WERI-Rb-1 (cell line): Measurements from ENCODE around the gene BIN1.
"Not testable (repeated sequence)": the region's sequence is repeated elsewhere in the genome, so short reads cannot be mapped to it uniquely, and the experiment has no call there.

Experiments
- DNase-seq: peaks from one replicate; pipeline ENCODE4 v3.0.0-alpha.2; 2020
- H3K27ac ChIP-seq: fragments of 250-450 bp; sonication (Bioruptor Pico); 2 replicates; pipeline ENCODE4 v1.5.1; 2020; ENCODE audit warnings: mild to moderate bottlenecking, moderate library complexity
- H3K27me3 ChIP-seq: fragments of 250-450 bp; sonication (Bioruptor Pico); 2 replicates; pipeline ENCODE4 v1.5.1; 2021; ENCODE audit warnings: mild to moderate bottlenecking, low read depth, moderate library complexity; ENCODE audit not compliant: insufficient read depth, severe bottlenecking
- H3K36me3 ChIP-seq: fragments of 250-450 bp; sonication (Bioruptor Pico); 2 replicates; pipeline ENCODE4 v1.5.1; 2020; ENCODE audit warnings: mild to moderate bottlenecking, moderate library complexity
- H3K4me3 ChIP-seq: 2 replicates; pipeline ENCODE4 v1.5.1; 2011; ENCODE audit warnings: low read depth, mild to moderate bottlenecking, control low read depth, low read length
- H3K9me3 ChIP-seq: fragments of 250-450 bp; sonication (Bioruptor Pico); 2 replicates; pipeline ENCODE4 v1.5.1; 2021; ENCODE audit warnings: mild to moderate bottlenecking, moderate library complexity; ENCODE audit not compliant: severe bottlenecking
- TF ChIP-seq, protein P1 (sequence below): IDR thresholded peaks from 2 replicates; pipeline ENCODE4 v1.5.1; 2011; ENCODE audit warnings: low read depth, mild to moderate bottlenecking, control low read depth, inconsistent platforms, low read length

Gene BIN1

GRCh38 chr2:127121776-127122176 lies 14.8 kb upstream of the BIN1 start:
- Histone ChIP-seq H3K27ac (peak overlapping the region; percentile 73), H3K4me3 (no peak overlapping the region), H3K9me3 (peaks cover 11% of the 10 kb centered on the region), H3K36me3 (peaks cover 3% of the 10 kb centered on the region), H3K27me3 (no peaks in the 10 kb centered on the region)
- TF ChIP-seq, protein P1, sequence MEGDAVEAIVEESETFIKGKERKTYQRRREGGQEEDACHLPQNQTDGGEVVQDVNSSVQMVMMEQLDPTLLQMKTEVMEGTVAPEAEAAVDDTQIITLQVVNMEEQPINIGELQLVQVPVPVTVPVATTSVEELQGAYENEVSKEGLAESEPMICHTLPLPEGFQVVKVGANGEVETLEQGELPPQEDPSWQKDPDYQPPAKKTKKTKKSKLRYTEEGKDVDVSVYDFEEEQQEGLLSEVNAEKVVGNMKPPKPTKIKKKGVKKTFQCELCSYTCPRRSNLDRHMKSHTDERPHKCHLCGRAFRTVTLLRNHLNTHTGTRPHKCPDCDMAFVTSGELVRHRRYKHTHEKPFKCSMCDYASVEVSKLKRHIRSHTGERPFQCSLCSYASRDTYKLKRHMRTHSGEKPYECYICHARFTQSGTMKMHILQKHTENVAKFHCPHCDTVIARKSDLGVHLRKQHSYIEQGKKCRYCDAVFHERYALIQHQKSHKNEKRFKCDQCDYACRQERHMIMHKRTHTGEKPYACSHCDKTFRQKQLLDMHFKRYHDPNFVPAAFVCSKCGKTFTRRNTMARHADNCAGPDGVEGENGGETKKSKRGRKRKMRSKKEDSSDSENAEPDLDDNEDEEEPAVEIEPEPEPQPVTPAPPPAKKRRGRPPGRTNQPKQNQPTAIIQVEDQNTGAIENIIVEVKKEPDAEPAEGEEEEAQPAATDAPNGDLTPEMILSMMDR, result no peak
- peak; percentile 7 for DNase-seq

DNA sequence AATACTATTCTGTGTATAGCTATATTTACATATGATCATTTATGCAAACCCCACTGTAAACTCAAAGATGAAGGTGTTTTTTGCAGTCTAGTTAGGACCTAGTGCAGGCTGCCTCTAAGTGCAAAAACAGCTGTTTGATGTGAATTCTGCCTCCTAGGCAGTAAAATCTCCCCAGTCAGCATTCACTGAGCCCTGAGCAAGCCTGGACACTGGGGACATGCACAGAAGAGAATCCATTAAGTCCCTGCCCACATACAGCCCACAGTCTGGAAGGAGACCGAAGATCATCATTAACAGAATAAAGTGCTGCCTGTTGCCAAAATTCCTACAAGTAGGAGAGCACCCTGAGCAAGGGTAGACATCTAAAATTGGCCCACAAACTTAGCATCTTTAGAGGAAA lies 14.4 kb upstream of the BIN1 start:
- Histone ChIP-seq H3K36me3 (peaks cover 3% of the 10 kb centered on the region), H3K27me3 (no peaks in the 10 kb centered on the region), H3K27ac (peak overlapping the region; percentile 73), H3K9me3 (peaks cover 11% of the 10 kb centered on the region), H3K4me3 (no peak overlapping the region)
- no peak for DNase-seq
- TF ChIP-seq, protein P1, result no peak

GRCh38 chr2:127120408-127120807 lies 13.5 kb upstream of the BIN1 start:
- H3K27me3 ChIP-seq, DNase-seq, H3K36me3 ChIP-seq, H3K27ac ChIP-seq, H3K4me3 ChIP-seq: not testable (repeated sequence)
- H3K9me3 ChIP-seq, result peaks cover 11% of the 10 kb centered on the region

DNA sequence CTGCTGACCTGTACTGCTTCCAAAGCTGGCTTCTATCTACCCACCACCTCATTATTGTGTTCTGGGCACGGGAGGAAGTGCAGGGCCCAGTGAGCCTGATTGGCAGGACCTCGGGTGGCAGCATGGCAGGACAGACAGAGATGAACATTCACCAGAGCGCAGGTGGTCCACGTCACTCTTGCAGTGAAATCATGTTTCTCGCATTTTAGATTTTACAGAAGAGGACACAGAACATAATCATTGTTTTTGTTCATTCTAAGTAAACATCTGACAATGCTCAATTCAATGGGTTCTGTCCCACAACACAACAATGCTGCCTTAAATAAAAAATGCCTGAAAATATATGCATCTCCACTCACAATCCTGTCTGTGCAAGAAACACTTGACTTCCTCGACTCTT lies 11.5 kb upstream of the BIN1 start:
- TF ChIP-seq, protein P1, result no peak
- Histone ChIP-seq H3K27me3 (no peaks in the 10 kb centered on the region), H3K4me3 (no peak overlapping the region), H3K9me3 (peaks cover 8% of the 10 kb centered on the region), H3K36me3 (peaks cover 3% of the 10 kb centered on the region), H3K27ac (peak overlapping the region; percentile 74)
- DNase-seq, result no peak

GRCh38 chr2:127118038-127118437 lies 11.1 kb upstream of the BIN1 start:
- Histone ChIP-seq H3K36me3 (peaks cover 3% of the 10 kb centered on the region), H3K27me3 (no peaks in the 10 kb centered on the region), H3K4me3 (no peak overlapping the region), H3K9me3 (peaks cover 4% of the 10 kb centered on the region), H3K27ac (peak overlapping the region; percentile 74)
- DNase-seq, result no peak
- TF ChIP-seq, protein P1, result no peak

DNA sequence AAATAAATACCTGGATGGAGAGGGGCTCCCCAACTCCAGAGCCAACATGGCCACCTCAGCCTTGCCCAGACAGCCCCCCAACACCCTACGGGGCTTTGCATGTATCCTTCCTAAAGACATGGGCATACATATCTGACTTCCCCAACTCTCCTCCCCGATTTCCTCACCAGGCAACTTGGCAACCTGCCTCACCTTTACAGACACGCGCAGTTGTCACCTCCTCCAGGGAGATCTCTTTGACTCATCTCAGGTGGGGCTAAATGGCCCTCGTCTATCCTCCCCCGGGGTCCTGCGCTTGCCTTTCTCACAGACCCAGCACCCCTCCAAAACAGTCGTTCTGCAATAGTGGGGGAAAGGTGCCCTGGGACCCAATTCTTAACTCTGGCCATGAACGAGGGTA lies 10.6 kb upstream of the BIN1 start:
- TF ChIP-seq, protein P1, result no peak
- no peak for DNase-seq
- peaks cover 3% of the 10 kb centered on the region for H3K9me3 ChIP-seq

More for the DNA sequence above, 10.6 kb upstream of the BIN1 start:
- no peak overlapping the region for H3K4me3 ChIP-seq
- peak overlapping the region; percentile 74; the same call in 1 of the 2 replicates for H3K27ac ChIP-seq
- no peaks in the 10 kb centered on the region for H3K27me3 ChIP-seq
- peaks cover 3% of the 10 kb centered on the region for H3K36me3 ChIP-seq
